Smooth muscle cell (in vitro differentiated cells): ENCODE results near the gene OTUB2. TPM values are rescaled to one million over a fixed set of nuclear protein-coding genes. Genes with fewer than 3 reads are reported as not detected.
A peak's percentile ranks its signal among the peaks of the same experiment; 100 is the strongest.

Source experiments
- DNase-seq: peaks from one replicate; lab custom pipeline; 2025; ENCODE audit not compliant: unreplicated experiment; lab: John Stamatoyannopoulos, UW
- H2AFZ ChIP-seq: fragments of 200-600 bp; sonication (generic); 2 replicates; pipeline ENCODE4 v1.6.0; 2016; ENCODE audit warnings: antibody characterized with exemption, low read depth, mild to moderate bottlenecking
- H3F3A ChIP-seq: fragments of 200-600 bp; sonication (generic); 2 replicates; pipeline ENCODE4 v1.6.0; 2017; ENCODE audit warnings: antibody characterized with exemption, low read depth
- H3K27ac ChIP-seq: fragments of 200-600 bp; sonication (generic); 2 replicates; pipeline ENCODE4 v1.5.1; 2016; ENCODE audit warnings: low read depth, mild to moderate bottlenecking
- H3K27me3 ChIP-seq: fragments of 200-600 bp; sonication (generic); 2 replicates; pipeline ENCODE4 v1.6.1; 2016; ENCODE audit warnings: low read depth, mild to moderate bottlenecking
- H3K36me3 ChIP-seq: fragments of 200-600 bp; sonication (generic); 2 replicates; pipeline ENCODE4 v1.5.1; 2016; ENCODE audit warnings: low read depth
- H3K4me1 ChIP-seq: fragments of 200-600 bp; sonication (generic); 2 replicates; pipeline ENCODE4 v1.5.1; 2016; ENCODE audit warnings: low read depth
- H3K4me2 ChIP-seq: fragments of 200-600 bp; sonication (generic); 2 replicates; pipeline ENCODE4 v1.6.0; 2016; ENCODE audit warnings: mild to moderate bottlenecking
- H3K4me3 ChIP-seq: fragments of 200-600 bp; sonication (generic); 2 replicates; pipeline ENCODE4 v1.5.1; 2016; ENCODE audit warnings: mild to moderate bottlenecking
- H3K79me2 ChIP-seq: fragments of 200-600 bp; sonication (generic); 2 replicates; pipeline ENCODE4 v1.6.0; 2016; ENCODE audit warnings: low read depth, mild to moderate bottlenecking
- H3K9ac ChIP-seq: fragments of 200-600 bp; sonication (generic); 2 replicates; pipeline ENCODE4 v1.6.0; 2016; ENCODE audit warnings: low read depth
- H3K9me3 ChIP-seq: fragments of 200-600 bp; sonication (generic); replicated peaks from 2 replicates; pipeline ENCODE4 v1.5.1; 2016; ENCODE audit warnings: low read depth
- H4K20me1 ChIP-seq: fragments of 200-600 bp; sonication (generic); 2 replicates; pipeline ENCODE4 v1.6.0; 2016; ENCODE audit warnings: low read depth
- CTCF ChIP-seq: fragments of 200-600 bp; sonication (generic); IDR thresholded peaks from 2 replicates; pipeline ENCODE4 v1.5.1; 2017; ENCODE audit warnings: borderline replicate concordance, mild to moderate bottlenecking, antibody characterized with exemption; ENCODE audit not compliant: insufficient read depth, poor library complexity, severe bottlenecking
- WGBS: methylation state at CpG from one replicate; pipeline ENCODE4 v1.1.7; 2016; ENCODE audit warnings: low lambda C conversion rate; 5-methylcytosine and 5-hydroxymethylcytosine counted together
- polyA plus RNA-seq: library from polyadenylated mRNA; unstranded; fragments of >200 nt; fragmentation: Nextera tagmentation; extraction: Ambion mirVana; gene quantifications from 2 replicates; pipeline ENCODE4 v1.2.1, GENCODE V29; 2016
- total RNA-seq: library from RNA; depleted of rRNA; stranded (reverse); fragments of >200 nt; gene quantifications from 2 replicates; pipeline ENCODE4 v1.2.3, GENCODE V29; 2014

Gene OTUB2
- total and polyA plus RNA-seq, 2 experiments from 2014 or later, result 4.0 to 5.1 TPM

DNA sequence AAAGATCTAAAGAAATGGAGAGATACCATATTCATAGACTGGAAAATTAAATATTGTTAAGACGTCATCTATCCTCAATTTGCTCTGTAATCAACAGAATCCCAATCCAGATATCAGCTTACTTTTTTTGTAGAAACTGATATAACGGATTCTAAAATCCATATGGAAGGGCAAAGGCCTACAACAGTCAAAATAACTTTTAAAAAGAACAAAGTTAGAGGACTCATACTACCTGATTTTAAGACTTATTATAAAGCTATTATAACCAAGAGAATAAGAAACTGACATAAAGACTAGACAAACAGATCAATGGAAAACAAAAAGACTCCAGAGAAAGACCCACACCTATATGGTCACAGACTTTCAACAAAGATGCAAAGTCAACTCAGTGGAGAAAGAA lies 48.9 kb downstream of the OTUB2 start:
- Histone ChIP-seq H3K4me3 (no peak overlapping the region), H3K27me3 (no peaks in the 10 kb centered on the region), H3K79me2 (peaks cover 100% of the 10 kb centered on the region), H3K9ac (no peak overlapping the region), H2AFZ (no peak overlapping the region), H3F3A (no peaks in the 10 kb centered on the region), H3K27ac (no peak overlapping the region), H3K9me3 (no peaks in the 10 kb centered on the region), H4K20me1 (peaks cover 89% of the 10 kb centered on the region), H3K4me1 (peaks cover 26% of the 10 kb centered on the region), H3K36me3 (peaks cover 6% of the 10 kb centered on the region), H3K4me2 (no peak overlapping the region)
- WGBS, result 97% methylated on average over 2 of the region's 2 CpGs
- TF ChIP-seq CTCF, result no peak
- DNase-seq, result no peak

- H3K4me2 ChIP-seq, result peak overlapping the region; percentile 97
- peaks cover 4% of the 10 kb centered on the region for H3F3A ChIP-seq
- peaks cover 6% of the 10 kb centered on the region for H3K36me3 ChIP-seq
- peak overlapping the region; percentile 99 for H3K4me3 ChIP-seq
- no peak for TF ChIP-seq CTCF
- peaks cover 71% of the 10 kb centered on the region for H4K20me1 ChIP-seq
- H3K79me2 ChIP-seq, result peaks cover 97% of the 10 kb centered on the region
- no peaks in the 10 kb centered on the region for H3K9me3 ChIP-seq
- H3K9ac ChIP-seq, result no peak overlapping the region
- H3K4me1 ChIP-seq, result peaks cover 31% of the 10 kb centered on the region
- 91% methylated on average over 7 of the region's 7 CpGs for WGBS
- no peak overlapping the region for H2AFZ ChIP-seq
- H3K27me3 ChIP-seq, result no peaks in the 10 kb centered on the region
- no peak overlapping the region for H3K27ac ChIP-seq
- DNase-seq, result no peak
Measured at GRCh38 chr14:94077111-94077821, 51.1 kb downstream of the OTUB2 start.

- WGBS, result 96% methylated on average over 5 of the region's 5 CpGs
- H3K9ac ChIP-seq, result no peak overlapping the region
Measured at GRCh38 chr14:94077823-94078222, 51.7 kb downstream of the OTUB2 start.

More at GRCh38 chr14:94077823-94078222, 51.7 kb downstream of the OTUB2 start:
- H3K27me3 ChIP-seq, result no peaks in the 10 kb centered on the region
- H3K4me3 ChIP-seq, result peak overlapping the region; percentile 99
- peaks cover 97% of the 10 kb centered on the region for H3K79me2 ChIP-seq
- peaks cover 6% of the 10 kb centered on the region for H3K36me3 ChIP-seq
- DNase-seq, result no peak
- H3F3A ChIP-seq, result peaks cover 4% of the 10 kb centered on the region
- no peaks in the 10 kb centered on the region for H3K9me3 ChIP-seq
- no peak overlapping the region for H3K27ac ChIP-seq
- TF ChIP-seq CTCF, result no peak
- peak overlapping the region; percentile 97 for H3K4me2 ChIP-seq
- H4K20me1 ChIP-seq, result peaks cover 67% of the 10 kb centered on the region
- peaks cover 31% of the 10 kb centered on the region for H3K4me1 ChIP-seq
- no peak overlapping the region for H2AFZ ChIP-seq
